GM19468 (cell line): Measurements from ENCODE around the gene SOCS3.
"Not testable (repeated sequence)": the region's sequence is repeated elsewhere in the genome, so short reads cannot be mapped to it uniquely, and the experiment has no call there.

Source experiments
- ATAC-seq: cut with Tn5 transposase; IDR thresholded peaks from one replicate; pipeline ENCODE4 v1.9.1; 2021; ENCODE audit warnings: mild to moderate bottlenecking, moderate library complexity, moderate number of reproducible peaks; ENCODE audit not compliant: unreplicated experiment; ENCODE audit errors: extremely low read depth

The SOCS3 gene

DNA sequence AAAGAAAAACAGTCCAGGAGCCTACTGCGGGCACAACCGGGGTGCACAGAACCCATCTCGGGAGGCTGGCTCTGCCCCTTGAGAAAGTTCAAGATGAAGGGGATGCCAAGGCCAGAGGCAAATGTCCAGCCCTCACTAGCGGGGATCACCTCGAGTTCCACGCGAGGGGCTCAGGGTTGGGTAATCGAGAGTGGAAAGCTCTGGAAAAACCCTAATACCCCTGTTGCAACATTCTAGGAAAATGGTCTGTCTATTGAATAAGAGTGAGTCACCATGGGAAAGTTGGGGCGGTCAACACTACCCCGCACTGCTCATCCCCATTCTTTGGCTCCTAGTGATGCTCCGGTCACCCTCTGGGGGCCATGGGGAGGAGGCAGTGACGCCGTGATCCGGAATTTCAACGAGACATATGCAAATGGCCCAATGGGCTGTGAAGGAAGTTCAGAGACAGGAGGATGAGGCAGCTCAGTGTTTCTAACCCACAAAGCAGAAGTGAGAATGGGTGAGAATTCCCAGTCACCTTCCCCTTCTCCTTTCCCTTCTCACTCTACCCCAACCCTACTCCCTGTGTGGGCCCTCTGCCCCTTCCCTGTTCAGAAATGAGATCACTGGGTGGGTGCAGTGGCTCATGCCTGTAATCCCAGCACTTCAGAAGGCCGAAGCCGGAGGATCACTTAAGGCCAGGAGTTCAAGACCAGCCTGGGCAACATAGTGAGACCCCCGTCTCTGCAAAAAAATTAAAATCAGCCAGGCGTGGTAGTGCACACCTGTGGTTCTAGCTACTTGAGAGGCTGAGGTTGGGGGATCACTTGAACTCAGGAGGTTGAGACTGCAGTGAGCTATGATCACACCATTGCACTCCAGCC is 22.4 kb downstream of the SOCS3 start:
- no peak for ATAC-seq

DNA sequence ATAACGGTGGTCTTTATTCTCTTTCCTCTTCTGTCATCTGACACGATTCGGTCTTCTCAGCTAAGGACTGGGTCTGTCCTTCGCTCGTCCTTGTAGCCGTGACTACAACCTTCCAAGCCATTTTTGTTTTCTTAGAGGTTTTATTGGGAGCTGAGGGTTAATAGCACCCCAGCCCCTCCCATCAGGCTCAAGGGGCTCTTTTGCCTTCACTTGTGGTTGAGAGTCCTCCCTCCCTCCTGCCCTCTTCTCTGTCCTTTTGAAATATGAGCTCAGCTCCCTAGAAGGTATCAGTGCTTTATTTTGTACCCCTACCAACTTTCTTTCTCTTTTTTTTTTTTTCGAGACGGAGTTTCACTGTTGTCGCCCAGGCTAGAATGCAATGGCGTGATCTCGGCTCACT is 24.7 kb downstream of the SOCS3 start:
- ATAC-seq = no peak

DNA sequence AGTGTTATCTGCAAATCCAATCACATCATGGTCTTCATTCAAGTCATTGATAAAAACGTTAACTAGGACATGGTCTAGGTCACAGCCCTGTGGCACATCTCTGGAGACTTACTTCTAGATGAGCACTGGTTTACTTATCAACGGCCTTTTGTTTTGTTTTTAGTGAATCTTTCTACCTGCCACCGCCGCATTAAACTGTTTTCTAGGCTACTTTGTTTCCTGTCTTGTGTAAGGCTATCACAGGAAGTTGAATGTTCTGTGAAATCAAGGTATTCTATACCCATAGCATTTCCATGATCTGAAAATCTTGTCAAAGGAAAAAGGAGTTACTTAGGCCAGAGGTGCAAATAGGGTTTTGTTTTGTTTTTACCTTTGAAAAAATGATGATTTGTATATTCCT is 26.9 kb downstream of the SOCS3 start:
- no peak for ATAC-seq

DNA sequence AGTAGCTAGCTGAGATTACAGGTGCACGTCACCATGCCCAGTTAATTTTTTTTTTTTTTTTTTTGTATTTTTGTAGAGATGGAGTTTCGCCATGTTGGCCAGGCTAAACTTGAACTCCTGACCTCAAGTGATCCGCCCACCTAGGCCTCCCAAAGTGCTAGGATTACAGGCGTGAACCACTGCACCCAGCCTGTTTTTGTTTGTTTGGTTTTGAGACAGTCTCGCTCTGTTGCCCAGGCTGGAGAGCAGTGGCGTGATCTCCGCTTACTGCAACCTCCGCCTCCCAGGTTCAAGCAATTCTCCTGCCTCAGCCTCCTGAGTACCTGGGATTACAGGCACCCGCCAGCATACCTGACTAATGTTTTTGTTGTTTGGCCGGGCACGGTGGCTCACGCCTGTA is 28.5 kb downstream of the SOCS3 start:
- ATAC-seq = not testable (repeated sequence)

DNA sequence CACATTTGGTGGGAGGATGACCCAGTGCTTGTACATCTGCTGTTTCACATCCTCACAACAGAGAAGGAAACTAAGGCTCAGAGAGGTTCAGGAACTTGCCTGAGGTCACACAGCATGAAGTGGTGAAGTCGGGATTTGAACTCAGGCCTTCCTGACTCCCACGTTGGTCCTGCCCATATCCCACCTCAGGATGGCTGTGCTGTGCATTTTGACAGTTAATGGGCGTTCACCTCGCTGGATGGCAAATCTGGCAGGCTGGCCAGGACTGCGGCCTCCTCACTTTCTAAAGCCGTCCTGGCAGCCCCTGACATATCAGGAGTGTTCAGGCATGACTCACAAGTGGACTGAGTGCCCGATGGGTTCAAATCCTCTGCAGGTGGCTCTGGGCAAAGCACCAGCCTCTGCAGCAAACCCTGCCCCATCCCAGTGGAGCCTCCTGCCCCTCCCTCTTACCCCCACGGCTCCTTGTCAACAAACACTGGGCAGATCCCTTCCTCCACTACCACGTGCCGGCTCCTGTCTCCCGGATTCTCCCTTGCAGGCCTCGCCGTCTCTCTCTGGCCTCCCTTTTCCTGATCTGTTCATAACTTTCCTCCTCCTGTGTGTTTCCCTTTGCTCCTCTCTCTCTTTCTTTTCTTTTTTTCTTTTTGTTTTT is 29.2 kb downstream of the SOCS3 start:
- no peak for ATAC-seq

DNA sequence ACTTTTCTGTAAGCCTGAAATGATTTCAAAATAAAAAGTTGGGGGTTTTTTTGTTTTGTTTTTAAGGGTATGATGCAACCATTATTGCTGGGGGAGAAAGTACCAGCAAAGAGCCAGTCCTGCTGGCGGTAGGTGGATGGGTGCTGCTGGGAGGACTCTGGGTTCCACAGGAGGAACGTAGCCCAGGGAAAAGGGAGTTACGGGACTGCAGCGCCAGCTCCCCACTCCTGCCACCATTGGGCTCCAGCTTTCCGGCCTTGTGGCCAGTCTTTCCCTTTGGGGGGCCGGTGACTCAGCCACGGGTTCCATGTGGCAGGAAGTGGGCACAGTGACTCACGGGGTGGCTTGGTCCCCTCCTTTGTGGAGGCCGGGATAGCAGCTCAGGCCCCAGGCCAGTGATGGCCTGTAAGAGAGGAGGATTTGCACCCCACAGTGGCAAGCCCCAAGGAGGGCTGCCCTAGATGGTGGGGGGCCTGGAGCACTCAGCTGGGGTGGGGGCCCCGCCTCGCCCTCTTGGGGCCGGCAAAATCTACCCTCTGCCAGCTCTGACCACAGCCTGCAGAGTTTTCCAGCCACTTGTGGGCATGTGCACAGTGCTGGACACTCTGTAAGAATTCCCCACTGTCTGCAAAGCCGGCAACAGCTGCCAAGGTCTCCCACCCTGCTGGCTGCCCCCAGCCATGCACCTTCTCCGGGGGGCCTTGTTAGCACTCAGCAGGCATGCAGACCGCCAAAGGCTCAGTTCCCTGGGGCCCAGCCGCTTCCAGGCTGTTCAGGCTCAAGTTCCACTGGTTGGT is 30.4 kb downstream of the SOCS3 start:
- ATAC-seq = no peak

DNA sequence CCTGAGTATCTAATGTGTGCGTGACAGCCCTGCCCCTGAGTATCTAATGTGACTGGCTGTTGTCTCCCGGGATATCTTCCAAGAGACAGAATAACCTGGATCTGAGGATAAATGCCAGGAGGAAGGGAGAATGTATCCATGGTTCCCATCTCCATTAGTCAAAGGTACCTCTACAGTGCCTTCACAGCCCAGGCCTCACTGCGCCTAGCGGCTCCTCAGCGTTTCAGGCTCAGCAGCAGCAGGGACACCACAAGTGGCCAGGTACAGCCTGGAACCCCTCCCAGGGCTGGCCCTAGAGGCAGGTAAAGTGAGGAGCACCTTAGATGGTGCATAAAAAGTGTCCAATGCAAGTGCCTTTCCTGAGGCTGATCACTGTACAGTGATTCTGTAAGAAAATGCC is 32.0 kb downstream of the SOCS3 start:
- ATAC-seq = no peak

DNA sequence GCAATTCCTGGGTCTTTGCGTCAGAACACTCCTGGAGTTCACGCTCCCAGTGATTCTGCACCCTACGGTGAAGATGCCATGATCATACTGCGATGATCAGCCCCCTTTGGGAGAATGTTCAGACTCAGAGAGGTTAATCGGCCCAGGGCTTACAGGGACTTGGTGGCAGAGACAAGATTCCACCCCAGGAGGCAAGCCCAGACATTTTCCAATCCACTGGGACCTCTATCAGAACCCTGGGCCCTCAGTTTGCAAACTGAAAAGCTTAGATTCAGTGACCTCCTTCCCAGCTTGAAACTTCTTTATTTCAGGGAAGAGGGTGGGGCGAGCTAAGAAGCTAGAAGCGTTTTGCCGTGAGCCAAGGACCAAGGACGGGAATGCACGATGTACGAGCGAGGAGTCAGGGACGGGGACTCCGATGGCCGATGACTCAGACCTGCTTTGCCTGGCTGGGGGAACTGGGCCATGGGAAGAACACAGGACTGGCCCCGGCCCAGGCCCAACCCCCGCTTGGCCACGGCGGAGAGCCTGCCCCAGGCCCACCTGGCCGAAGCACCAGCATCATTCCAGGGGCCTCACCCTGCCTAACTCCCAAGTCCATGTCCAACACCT is 34.7 kb downstream of the SOCS3 start:
- ATAC-seq = no peak

DNA sequence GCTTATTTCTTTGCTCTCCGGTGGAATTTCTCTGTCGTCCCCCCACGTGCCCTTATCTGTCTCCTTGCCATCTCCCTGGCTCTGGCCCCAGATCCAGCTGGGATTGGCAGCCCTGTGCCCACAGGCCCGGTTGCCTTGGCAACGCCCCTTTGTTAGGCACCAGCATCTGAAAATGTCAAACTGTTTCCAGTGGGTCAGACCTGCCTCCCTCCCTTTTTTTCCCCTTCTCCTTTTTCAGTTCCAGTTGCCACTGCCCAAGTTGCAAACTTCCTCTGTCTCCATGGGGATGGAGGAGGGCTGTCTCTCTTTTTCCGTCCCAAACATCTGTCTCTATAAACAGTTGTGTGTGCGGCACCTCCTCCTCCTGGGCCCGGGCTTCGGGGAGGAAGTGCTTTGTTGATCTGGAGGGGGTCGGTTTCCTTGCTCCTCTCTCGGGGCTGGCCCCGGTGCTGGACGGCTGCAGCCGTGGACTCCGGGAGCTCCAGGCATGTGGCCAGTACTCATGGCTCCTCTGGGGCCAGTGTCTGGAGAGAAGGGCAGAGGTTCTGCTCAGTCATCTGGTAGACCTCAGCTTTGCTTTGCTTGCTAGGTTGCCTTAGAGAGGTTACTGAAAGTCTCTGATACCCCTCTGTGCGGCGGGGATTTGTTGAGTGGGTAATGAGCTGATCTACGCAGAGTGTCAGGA is 35.3 kb downstream of the SOCS3 start:
- no peak for ATAC-seq

DNA sequence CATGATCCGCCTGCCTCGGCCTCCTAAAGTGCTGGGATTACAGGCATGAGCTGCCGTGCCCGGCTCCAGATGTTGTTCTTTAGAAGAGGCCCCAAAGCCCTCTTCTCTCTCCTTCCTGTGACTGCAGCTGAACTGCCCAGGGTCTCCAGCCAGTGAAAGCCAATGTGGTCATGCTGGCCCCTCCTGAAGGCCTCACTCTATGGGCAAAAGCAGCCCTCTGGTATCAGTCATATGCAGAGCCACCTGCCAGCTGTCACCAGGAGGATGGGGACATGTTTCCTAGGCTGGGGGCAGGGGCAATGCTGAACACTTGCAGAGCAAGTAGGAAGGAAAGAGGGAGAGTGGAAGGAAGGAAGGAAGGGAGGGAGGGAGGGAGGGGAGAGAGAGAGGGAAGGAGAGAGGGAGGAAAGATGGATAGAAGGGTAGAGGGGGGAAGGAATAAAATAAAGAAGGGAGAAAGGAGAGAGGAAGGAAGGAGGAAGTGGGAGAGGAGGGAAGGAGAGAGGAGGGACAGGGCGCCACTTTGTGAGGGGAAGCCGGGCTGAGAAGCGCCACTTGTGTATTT is 36.0 kb downstream of the SOCS3 start:
- no peak for ATAC-seq

DNA sequence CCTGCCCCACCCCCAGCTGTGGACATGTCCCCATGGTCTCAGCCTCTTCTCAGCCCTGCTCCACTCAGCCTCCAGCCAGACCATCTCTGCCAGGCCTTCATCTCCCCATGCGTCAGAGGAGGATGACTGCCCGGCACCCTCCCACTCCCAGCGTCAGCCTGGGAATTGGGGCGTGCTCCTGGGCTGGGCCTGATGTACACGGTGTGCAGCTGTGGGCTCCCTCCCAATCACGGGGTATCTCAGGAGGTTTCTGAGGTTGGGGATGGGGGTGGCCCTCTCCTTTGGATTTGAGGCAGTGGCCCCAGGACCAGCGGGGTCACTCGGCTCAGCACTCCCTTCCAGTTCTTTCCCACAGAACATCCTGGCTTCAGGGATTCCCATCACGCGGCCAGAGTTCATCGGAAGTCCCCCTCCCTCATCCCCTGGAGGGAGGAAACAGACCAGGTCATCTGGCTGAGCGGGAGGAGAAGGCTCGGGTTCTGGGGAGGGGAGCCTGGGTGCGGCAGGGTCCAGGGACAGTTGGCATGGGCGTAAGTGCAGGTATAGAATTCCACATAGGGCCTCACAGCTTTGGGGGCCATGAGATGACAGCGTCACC is 36.9 kb downstream of the SOCS3 start:
- ATAC-seq = no peak

DNA sequence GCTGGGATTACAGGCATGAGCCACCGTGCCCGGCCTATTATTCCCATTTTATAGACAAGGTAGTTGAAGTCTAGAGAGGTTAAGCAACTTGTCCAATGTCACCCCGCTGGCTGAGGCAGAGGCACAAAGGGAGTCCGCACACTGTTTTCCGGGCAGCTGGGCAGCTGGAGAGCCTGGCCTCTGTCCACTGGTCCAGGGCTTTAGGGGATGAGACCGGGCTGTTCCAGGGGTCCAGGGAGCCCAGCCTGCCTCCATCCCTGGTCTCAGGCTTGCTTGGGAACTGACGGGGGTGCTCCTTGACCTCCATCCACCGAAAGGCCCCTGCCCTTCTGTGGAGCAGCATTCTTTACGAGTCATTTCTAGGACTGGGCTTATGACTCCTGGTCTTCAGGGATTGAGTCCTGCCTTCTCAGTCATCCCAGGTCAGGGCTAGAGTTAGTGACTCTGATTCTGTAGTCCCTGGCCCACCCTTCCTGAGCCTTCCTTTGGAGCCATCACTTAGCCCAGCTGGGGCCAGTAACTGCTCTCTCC is 37.5 kb downstream of the SOCS3 start:
- ATAC-seq = no peak

DNA sequence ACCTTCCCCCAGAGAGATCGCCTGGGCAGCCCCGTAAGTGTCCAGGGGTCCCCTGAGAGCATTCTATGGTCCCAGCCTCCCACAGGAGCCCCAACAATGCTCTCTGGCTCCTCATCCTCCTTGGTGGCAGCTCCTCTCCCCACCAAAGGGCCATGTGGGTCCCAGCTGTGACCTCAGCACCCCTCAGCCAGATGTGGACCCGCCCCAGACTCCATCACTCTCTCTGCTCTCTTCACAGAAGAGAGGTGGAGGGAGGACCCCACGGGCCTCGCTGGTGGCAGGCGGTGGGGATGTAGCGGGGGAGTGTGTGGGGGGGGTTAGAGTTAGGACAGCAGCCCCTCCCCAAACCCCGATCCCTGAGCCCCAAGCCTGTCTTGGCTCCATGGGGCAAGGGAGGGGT is 41.0 kb downstream of the SOCS3 start:
- no peak for ATAC-seq

DNA sequence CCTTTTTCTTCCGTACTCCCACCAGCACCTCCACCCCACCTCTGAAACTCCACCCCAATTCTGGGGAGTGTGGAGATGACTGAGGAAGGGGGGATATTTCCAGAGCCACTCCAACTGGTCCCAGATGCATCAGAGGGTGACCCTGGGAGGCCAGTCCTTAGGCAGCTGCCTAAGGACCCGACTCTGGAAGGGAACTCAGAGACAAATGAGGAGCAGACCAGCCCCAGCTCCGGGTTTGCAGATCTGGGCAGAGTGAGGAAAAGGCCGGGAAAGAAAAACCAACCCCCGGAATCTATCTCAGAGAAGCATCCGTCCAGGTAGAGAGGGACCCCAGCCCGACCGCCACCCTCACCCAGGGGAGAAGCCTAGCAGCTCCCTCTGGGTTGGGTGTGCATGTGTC is 41.5 kb downstream of the SOCS3 start:
- ATAC-seq = no peak

DNA sequence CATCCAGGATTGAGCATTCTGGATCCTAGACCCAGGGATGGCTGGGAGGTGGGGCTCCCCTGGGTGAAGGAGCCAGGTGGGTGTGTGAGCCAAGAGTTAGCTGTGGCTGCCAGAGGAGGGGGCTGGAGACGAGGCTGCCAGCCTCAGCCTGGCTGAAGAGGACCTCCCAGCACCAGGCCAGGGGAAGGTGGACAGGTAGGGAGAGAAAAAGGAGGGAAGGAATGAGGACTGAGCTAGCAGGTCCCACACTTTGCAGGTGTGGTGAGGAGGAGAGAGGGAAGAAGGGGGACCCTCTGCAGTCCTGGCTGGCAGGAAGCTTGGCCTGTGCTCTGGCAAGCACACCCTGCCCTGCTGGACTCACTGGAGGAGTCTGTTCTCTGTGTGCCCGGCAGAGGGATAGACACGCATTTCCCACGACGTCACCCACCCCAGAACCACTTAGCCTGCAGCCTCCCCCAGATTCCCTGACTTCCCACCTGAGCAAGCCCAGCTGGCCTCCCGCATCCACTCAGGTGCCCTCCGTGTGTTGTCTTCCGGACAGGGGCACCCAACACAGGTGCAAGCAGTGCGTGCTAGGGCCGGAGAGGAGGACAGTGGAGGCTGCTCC is 42.0 kb downstream of the SOCS3 start:
- no peak for ATAC-seq

DNA sequence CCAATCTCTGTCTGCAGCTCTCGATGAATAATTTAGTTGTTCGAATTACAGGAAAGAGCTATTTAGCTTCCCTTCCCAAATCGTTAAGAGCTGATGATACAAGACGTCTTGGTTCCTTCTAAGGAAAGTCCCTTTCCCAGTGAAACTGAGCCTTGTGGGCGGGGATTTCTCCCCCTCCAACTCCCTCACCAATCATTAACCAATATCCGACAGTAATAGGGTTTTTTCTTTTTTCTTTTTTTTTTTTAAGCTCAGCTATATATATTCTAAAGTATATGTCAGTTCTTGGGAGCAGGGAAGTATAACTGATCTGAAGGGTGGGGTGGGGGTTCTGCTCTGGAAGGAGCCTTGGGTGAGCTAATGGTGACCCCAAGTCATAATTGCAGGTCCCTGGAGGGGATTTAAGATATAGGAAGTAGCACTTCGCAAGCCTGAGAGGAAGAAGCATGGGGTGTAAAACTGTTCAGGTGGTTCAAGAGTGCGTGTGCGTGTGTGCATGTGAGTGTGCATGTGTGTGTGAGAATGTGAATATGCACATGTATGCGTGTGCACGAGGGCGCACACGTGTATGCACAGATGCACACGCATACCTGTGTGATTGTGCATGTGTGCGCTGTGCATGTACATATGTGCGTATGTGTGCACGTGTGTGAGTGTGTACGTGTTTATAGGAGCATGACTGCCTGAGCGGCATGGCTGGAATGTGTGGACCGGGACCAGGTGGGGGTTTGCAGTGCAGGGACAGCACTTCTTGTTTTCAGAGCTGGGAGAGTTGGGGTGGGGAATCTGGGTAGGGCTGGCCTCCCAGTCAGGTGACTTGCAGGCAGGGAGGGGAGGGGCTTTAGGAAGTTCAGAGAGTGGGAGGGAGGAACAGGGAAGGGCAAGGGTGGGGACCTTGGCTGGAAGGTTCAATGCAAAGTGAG is 42.7 kb downstream of the SOCS3 start:
- no peak for ATAC-seq

DNA sequence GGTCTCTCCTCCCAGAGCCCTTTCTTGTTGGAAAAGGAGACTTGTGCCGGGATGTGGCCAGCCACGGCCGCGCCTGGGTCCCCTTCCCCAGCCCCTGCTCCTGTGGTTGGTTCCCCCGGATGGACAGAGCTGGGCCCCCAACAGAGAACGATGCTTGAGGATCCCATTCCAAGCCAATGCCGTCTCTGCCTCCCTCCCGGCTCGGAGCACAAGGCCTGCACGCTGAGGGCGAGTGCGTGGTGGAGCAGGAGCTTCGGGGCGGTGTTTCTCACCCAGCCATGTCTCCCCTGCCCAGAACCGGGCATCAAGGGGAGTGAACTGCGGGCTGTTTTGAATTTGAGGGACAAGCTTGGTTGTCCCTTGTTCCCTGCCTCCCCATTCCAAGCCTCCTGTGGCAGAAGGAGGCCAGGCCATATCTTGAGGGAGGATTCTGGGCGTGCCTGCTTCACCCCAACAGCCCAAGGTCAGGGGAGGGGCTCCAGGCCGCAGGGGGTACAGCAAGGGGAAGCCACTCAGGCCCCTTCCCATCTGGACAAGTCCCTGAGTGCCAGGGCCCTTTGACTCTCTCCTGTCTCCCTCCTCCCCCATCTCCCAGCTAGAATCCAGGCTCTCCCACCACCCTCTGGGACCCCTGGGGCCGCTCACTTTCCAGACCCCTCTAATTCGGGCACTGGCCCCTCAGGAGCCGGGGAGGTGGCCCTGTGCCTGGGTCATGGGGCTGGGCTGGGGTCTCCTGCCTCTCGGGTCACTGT is 43.6 kb downstream of the SOCS3 start:
- ATAC-seq = no peak
